Central memory CD4-positive, alpha-beta T cell (primary cell): ENCODE measurements around the gene PARVB.

Source experiments
- DNase-seq: peaks from one replicate; pipeline ENCODE4 v3.0.0; 2022

The PARVB gene

DNA sequence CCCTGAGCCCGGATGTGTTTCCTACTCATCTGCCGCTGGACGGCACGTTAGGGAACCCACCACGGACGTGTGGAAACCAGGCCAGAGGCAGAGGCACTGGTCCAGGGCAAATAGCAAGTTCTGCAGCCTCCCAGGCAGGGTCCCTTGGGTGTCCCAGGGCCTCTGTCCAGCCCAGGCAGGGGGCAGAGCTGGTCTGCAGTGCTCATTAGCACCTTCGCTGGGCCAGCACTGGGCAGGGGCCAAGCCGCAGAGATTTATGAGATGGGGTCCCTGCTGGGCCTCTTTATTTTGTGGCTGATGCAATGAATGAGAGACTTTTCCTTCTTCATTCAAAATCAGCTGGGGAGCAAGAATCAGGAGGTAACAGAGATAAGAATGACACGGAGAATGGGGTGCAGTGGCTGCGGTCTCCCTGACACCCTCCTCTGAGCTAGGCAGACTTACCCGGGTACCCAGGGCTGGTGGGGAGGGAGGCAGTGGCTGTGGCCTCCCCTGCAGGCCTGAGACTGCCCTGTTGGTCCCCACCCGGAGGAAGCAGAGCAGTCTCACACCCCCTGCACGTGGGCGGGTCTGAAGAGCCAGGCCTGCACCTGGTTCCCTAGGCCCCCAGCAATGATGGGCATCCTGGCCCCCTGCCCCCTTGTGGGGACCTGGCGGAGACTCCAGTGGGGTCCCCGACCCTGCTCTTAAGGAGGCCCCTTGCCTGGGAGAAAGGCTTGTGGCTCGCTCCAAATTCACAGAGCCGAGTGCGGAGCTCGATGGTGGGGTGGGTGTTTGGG lies 142.6 kb downstream of the PARVB start:
- no peak for DNase-seq

- DNase-seq: no peak
Observed at GRCh38 chr22:44167501-44167900, 143.4 kb downstream of the PARVB start.

DNA sequence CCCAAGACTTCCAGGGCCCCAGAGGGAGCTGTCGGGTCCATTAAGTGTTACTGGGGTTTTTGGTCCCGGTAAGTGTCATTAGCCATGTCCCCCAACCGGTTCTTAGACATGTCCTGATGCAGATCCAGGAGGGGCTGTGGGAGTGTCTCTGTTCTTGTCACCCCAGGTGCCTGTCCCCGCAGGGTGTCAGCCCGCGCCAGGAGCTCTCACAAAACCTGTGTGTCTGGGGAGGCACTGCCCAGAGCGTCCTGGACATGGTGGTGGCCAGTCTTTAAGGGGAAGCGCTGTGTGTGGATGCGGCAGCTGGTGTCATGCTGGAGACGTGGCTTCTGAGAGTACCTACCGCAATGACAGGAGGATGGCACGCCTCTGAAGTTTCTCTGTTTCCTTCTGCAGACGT lies 144.1 kb downstream of the PARVB start:
- no peak for DNase-seq

DNA sequence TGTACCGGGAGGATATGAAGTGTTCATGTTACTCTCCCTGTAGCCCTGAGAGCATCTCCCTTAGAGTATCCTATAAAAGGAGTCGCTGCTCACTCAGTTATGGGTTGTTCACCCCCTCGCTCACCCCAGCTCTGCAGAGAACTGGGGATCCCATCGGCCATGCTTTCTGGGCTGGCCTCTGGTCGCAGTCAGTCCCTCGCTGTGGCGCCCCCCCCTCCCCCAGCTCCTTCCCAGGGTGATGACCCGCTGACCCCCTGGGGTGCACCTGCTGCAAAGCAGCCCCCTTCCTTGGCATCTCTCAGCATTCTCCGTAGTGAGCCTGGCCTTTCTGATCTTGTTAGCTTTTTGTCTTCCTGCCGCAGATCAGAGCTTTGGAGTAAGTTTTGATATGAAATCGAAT lies 146.4 kb downstream of the PARVB start:
- no peak for DNase-seq

DNA sequence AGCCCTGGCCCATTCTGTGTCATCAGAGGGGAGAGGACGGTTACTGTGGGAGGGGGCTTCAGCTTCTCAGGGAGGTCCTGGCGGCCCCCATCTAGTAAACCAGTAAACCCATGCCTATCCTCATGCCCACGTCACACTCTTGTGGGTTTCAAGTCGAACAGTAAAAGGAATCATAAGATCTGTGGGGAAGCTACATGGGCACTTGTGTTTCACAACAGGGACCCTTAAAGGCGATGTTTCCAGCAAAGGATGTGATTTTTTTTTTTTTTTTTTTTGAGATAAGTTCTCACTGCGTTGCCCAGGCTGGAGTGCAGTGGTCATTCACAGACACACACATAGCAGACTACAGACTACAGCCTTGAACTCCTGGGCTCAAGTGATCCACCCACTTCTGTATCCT lies 147.5 kb downstream of the PARVB start:
- DNase-seq: no peak

DNA sequence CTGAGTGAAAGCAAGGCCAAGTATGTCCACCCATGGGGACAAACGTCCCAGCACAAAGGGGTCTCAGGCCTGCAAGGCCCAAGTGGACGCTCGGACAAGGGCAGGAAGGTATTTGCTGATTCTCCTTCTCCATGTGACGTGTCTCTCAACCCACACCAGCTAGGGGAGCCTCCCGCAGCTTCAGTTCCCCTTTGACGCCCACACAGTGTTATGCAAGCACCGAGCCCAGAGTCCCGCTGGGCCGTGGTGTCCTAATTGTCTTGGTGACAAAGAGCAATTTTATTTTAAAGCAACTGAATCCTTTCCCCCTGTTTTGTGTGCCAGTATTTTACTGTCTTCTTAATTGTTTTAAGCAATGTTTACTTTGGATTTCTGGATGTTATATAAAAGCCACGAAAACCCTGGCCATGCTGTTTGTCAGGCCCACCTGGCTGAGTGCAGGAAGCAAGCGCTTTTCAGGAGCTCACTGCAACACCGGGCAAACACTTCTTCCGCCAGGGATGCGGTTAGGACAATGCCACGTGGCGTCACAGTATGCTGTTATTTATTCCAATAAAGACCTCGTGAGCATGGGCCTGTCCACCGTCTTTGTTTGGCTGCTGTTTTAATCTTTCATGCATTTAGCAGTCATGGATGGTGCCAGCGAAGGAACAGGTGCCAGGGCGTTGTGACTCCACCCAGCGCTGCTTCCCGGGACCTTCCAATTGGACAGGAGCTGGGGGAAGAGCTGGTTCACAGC lies 148.4 kb downstream of the PARVB start:
- DNase-seq: no peak

DNA sequence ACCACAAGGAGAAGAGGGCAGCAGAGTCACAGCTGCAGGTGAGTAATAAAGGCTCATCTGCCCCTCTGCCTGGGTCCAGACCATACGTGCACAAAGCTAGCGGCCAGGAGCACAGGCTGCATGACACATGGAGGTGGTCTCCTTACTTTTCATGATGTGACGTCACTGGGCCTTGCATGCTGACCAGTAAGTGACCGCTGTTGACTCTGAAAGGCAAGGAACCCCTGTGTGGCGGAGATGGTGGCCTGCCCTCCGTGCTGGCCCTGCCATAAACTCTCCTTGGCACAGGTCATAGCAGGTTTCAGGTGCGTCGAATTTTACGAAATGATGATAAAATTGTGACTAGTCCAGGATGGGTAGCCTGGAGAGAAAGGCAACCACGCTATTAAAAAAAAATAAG lies 149.1 kb downstream of the PARVB start:
- no peak for DNase-seq

- DNase-seq: no peak
Observed at GRCh38 chr22:44175676-44176075, 151.6 kb downstream of the PARVB start.

- no peak for DNase-seq
Observed at GRCh38 chr22:44179196-44179988, 155.3 kb downstream of the PARVB start.

GRCh38 chr22:44179989-44180705 lies 156.0 kb downstream of the PARVB start:
- DNase-seq: no peak

DNA sequence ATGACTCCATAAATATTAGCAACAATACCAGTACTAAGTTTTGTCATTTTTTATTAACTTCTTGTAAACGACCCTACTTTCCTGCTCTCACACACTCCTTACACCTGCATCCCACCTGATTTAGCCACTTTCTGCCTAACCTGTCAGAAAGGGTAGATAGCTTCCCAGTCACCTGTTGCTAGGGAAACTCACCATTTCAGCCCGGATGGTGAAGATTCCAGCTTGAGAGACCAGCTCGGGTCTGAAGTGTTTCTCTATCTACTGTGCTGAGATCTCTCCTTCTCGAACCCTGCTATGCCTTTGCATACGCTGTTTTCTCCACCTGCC lies 156.6 kb downstream of the PARVB start, which contains the start of gene PARVG:
Gene PARVG, plus strand, starts transcription at position 220 of the 327 bp plus-strand sequence. CDS start 2,405 bp downstream, outside the sequence.
- DNase-seq: peak; percentile 62

GRCh38 chr22:44181033-44181911 lies 157.2 kb downstream of the PARVB start:
- peak; percentile 55 for DNase-seq

DNA sequence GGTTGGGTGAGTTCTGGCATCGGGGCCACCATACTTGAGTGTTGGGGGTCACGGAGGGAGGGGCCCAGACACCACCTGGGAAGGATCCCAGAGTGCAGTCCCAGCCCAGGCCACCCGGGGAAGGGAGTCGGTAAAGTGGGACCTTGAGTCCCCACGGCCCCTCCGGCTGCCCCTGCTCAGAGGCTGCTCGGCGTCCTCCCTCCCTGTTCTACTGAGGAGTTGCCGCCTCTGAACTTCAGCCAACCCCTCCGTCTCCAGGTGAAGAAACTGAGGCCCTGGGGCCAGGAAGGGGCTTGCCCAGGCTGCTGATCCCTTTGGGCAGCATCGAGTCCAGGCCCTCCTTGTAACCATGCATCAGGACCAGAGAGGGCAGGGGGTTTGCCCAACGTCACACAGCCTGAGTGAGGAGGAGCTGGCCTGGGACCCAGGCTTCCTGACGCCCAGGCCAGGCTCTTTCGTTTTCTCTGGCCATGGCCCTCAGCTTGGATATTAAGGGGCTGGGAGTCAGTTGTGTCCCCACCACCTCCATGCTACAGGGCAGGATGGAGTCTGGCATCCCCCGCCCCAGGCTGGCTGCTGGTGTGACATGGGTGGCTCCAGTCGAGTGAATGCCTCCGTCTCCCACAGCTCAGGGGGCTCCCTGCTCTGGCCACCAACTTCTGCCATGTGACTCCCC lies 157.9 kb downstream of the PARVB start:
- no peak for DNase-seq

- DNase-seq: peak; percentile 33
Observed at GRCh38 chr22:44182588-44183286, 158.6 kb downstream of the PARVB start.

DNA sequence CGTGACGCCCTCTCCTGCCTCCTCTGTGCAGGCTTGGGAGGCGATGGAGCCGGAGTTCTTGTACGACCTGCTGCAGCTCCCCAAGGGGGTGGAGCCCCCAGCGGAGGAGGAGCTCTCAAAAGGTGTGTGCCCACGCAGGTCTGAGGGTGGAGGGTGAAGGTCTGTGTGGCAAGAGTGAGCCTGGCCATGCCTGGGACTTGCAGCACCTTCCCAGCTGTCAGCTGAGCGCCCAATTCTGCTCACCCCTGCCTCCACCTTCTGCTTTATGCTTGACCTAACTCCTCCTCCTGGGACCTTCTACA lies 159.1 kb downstream of the PARVB start:
- no peak for DNase-seq

DNA sequence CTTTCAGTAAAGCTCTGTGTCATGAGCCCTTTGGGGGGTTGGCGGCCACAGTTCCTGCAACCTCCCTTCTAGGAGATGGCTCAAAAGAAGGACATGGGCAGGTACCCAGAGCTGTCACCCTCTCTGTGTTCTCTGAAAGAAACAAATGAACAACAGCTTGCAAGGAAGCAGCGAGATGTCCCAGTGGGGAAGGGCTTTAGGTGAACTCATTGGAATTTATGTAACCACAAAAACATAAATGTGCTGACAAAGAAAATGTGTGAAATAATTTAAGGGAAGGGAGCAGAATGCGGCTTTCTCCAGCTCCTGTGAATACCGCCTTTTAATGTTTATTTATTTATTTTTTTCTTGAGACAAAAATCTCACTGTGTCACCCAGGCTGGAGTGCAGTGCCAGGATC lies 159.9 kb downstream of the PARVB start:
- no peak for DNase-seq

- no peak for DNase-seq
Observed at GRCh38 chr22:44185237-44186120, 161.4 kb downstream of the PARVB start.

DNA sequence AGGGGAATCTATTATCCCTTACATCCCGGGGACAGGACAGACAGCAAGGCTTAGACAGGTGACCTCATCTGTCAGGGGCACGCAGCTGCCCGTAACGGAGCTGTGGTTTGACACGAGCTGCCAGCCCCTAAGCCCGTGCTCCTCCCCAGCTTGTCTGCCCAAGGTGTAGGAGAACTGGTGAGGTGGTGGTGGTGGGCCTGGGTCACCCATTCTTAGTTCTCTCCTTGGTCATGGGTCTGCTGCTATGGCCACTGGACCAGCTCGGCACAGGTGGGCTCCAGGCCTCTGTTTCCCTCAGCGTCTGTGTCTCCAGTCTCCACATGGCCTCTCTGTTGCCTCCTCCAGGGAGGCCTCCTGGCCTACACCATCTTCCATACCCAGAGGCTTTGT lies 162.0 kb downstream of the PARVB start:
- no peak for DNase-seq

GRCh38 chr22:44186737-44187136 lies 162.6 kb downstream of the PARVB start:
- DNase-seq: no peak
